HepG2 (cell line): ENCODE measurements around the gene GLG1. TPM values are rescaled to one million over a fixed set of nuclear protein-coding genes. Genes with fewer than 3 reads are reported as not detected.
A peak's percentile ranks its signal among the peaks of the same experiment; 100 is the strongest.

Source experiments
- AHR ChIP-seq: IDR thresholded peaks from 2 replicates; pipeline ENCODE4 v1.6.1; 2018; ENCODE audit warnings: missing genetic modification reagents, missing compliant biosample characterization
- ATAD3A ChIP-seq: sonication (generic); formaldehyde crosslinking; IDR thresholded peaks from 2 replicates; pipeline ENCODE4 v1.4.0; 2020; ENCODE audit warnings: missing genetic modification reagents
- ATF2 ChIP-seq: sonication (generic); formaldehyde crosslinking; IDR thresholded peaks from 2 replicates; pipeline ENCODE4 v1.4.0; 2020; ENCODE audit warnings: missing genetic modification reagents
- DPF2 ChIP-seq: sonication (generic); formaldehyde crosslinking; IDR thresholded peaks from 2 replicates; pipeline ENCODE4 v1.4.0; 2020; ENCODE audit warnings: mild to moderate bottlenecking, low read depth, missing genetic modification reagents, borderline replicate concordance
- DRAP1 ChIP-seq: IDR thresholded peaks from 2 replicates; pipeline ENCODE4 v1.6.1; 2016; ENCODE audit warnings: missing genetic modification reagents, missing compliant biosample characterization
- FOXO1 ChIP-seq: sonication (generic); formaldehyde crosslinking; IDR thresholded peaks from 2 replicates; pipeline ENCODE4 v1.4.0; 2020; ENCODE audit warnings: missing genetic modification reagents
- MNT ChIP-seq: fragments of 450-650 bp; IDR thresholded peaks from 2 replicates; pipeline ENCODE4 v1.6.1; 2016
- NR2F2 ChIP-seq: IDR thresholded peaks from 2 replicates; pipeline ENCODE4 v1.6.1; 2012; ENCODE audit warnings: low read depth, inconsistent platforms, borderline replicate concordance
- PAF1 ChIP-seq: IDR thresholded peaks from 2 replicates; pipeline ENCODE4 v1.6.1; 2016; ENCODE audit warnings: missing genetic modification reagents, missing compliant biosample characterization
- PHF5A ChIP-seq: IDR thresholded peaks from one replicate; pipeline ENCODE4 v1.6.1; 2018; ENCODE audit warnings: low read depth, missing genetic modification reagents; ENCODE audit not compliant: unreplicated experiment
- PTBP1 ChIP-seq: fragments of 200-400 bp; formaldehyde crosslinking; IDR thresholded peaks from 2 replicates; pipeline ENCODE4 v1.6.1; 2018; ENCODE audit warnings: low read length, low read depth; ENCODE audit not compliant: poor library complexity, severe bottlenecking
- RORA ChIP-seq: sonication (generic); formaldehyde crosslinking; IDR thresholded peaks from 2 replicates; pipeline ENCODE4 v1.5.0; 2020; ENCODE audit warnings: mild to moderate bottlenecking, missing genetic modification reagents, moderate library complexity
- SMARCE1 ChIP-seq: fragments of 450-650 bp; IDR thresholded peaks from 2 replicates; pipeline ENCODE4 v1.6.1; 2017; ENCODE audit warnings: borderline replicate concordance
- TMF1 ChIP-seq: sonication (generic); formaldehyde crosslinking; IDR thresholded peaks from 2 replicates; pipeline ENCODE4 v1.8.1; 2022; ENCODE audit warnings: low read depth, missing genetic modification reagents
- YEATS2 ChIP-seq: sonication (generic); formaldehyde crosslinking; IDR thresholded peaks from 2 replicates; pipeline ENCODE4 v1.4.0; 2020; ENCODE audit warnings: missing genetic modification reagents, borderline replicate concordance
- ZBTB20 ChIP-seq: sonication (generic); formaldehyde crosslinking; IDR thresholded peaks from 2 replicates; pipeline ENCODE4 v1.8.1; 2023; ENCODE audit warnings: missing genetic modification reagents, low read depth, mild to moderate bottlenecking, borderline replicate concordance
- ZBTB43 ChIP-seq: sonication (generic); formaldehyde crosslinking; conservative IDR thresholded peaks from 2 replicates; pipeline ENCODE4 v1.4.0; 2020; ENCODE audit warnings: missing genetic modification reagents
- ZNF354B ChIP-seq: sonication (generic); formaldehyde crosslinking; IDR thresholded peaks from 2 replicates; pipeline ENCODE4 v1.8.0; 2022; ENCODE audit warnings: mild to moderate bottlenecking, missing genetic modification reagents
- ZNF362 ChIP-seq: sonication (generic); formaldehyde crosslinking; IDR thresholded peaks from 2 replicates; pipeline ENCODE4 v1.4.0; 2020; ENCODE audit warnings: missing genetic modification reagents, mild to moderate bottlenecking, borderline replicate concordance
- ZNF496 ChIP-seq: sonication (generic); formaldehyde crosslinking; IDR thresholded peaks from 2 replicates; pipeline ENCODE4 v1.8.1; 2023; ENCODE audit warnings: mild to moderate bottlenecking, moderate library complexity, missing genetic modification reagents; ENCODE audit not compliant: insufficient replicate concordance
- ZZZ3 ChIP-seq: sonication (generic); formaldehyde crosslinking; IDR thresholded peaks from 2 replicates; pipeline ENCODE4 v1.4.0; 2020; ENCODE audit warnings: missing genetic modification reagents, mild to moderate bottlenecking, borderline replicate concordance
- polyA plus RNA-seq, 8 experiments: library from polyadenylated mRNA; depleted of rRNA in 3 of 8; stranded (reverse) in 7 of 8; unstranded in 1 of 8; fragments of >200 nt; fragmentation: Illumina TruSeq in 4 of 8; extraction: Trizol in 4 of 8; gene quantifications; 2 replicates each; pipeline versions ENCODE4 v1.2.1 to v1.2.3, GENCODE V29; 2011 to 2016; ENCODE audit warnings: low read depth in 4 of 8, missing spikeins in 1 of 8, mixed read lengths in 1 of 8; ENCODE audit not compliant: insufficient read depth in 1 of 8
- total RNA-seq, 5 experiments: library from RNA; depleted of rRNA; stranded (reverse); fragments of >200 nt; fragmentation: Illumina TruSeq; extraction: Trizol; gene quantifications; 2 replicates each; pipeline ENCODE4 v1.2.3, GENCODE V29; 2016; ENCODE audit warnings: low read depth in 1 of 5

The GLG1 gene
- total and polyA plus RNA-seq, 2 of the 13 experiments (the other 11 are each of a cell fraction or from before 2014, with no cell fraction given) = 87.7 to 141 TPM

- TF ChIP-seq MNT (peak; percentile 38; the same call in 1 of the 2 replicates), ZNF354B (0 out of 2 replicates have a peak, but pooled peaks have one; percentile 65), NR2F2 (no peak), ZZZ3 (CRISPR knock-in tag) (no peak; the same call in 1 of the 2 replicates), SMARCE1 (no peak), DPF2 (no peak), DRAP1 (CRISPR knock-in tag) (peak; percentile 99), AHR (no peak), PTBP1 (no peak), ZBTB43 (CRISPR knock-in tag) (peak; percentile 85), PHF5A (CRISPR knock-in tag) (no peak), RORA (no peak), TMF1 (CRISPR knock-in tag) (peak; percentile 86), PAF1 (CRISPR knock-in tag) (no peak), ATF2 (CRISPR knock-in tag) (peak; percentile 86), ZBTB20 (CRISPR knock-in tag) (peak; percentile 75), ATAD3A (CRISPR knock-in tag) (no peak), ZNF496 (CRISPR knock-in tag) (no peak), FOXO1 (CRISPR knock-in tag) (peak; percentile 25), ZNF362 (CRISPR knock-in tag) (peak; percentile 65; the same call in 1 of the 2 replicates), YEATS2 (CRISPR knock-in tag) (peak; percentile 74)
These were observed at the start of gene GLG1 (continued) for GRCh38 chr16:74606521-74607309.
